T follicular helper cell (primary cell): ENCODE measurements around the gene ABLIM1.

Experiments used
- DNase-seq: peaks from one replicate; pipeline ENCODE4 v3.0.0-alpha.2; 2020; ENCODE audit warnings: low read depth

The ABLIM1 gene

GRCh38 chr10:114680543-114681117, 22.6 kb upstream of the ABLIM1 start:
- no peak for DNase-seq

GRCh38 chr10:114679552-114679951, 21.5 kb upstream of the ABLIM1 start:
- no peak for DNase-seq

GRCh38 chr10:114678820-114679219, 20.7 kb upstream of the ABLIM1 start:
- no peak for DNase-seq

- DNase-seq: no peak
Measured at GRCh38 chr10:114678336-114678735, 20.3 kb upstream of the ABLIM1 start.

GRCh38 chr10:114674346-114674745, 16.3 kb upstream of the ABLIM1 start:
- DNase-seq: no peak

GRCh38 chr10:114669648-114670047, 11.6 kb upstream of the ABLIM1 start:
- DNase-seq: no peak

- DNase-seq: no peak
Measured at GRCh38 chr10:114668375-114669080, 10.5 kb upstream of the ABLIM1 start.

- no peak for DNase-seq
Measured at GRCh38 chr10:114665873-114666272, 7.8 kb upstream of the ABLIM1 start.

- no peak for DNase-seq
Measured at GRCh38 chr10:114665406-114665805, 7.3 kb upstream of the ABLIM1 start.

GRCh38 chr10:114664127-114664526, 6.1 kb upstream of the ABLIM1 start:
- no peak for DNase-seq

GRCh38 chr10:114663626-114664025, 5.6 kb upstream of the ABLIM1 start:
- DNase-seq: no peak

- no peak for DNase-seq
Measured at GRCh38 chr10:114662646-114663217, 4.7 kb upstream of the ABLIM1 start.

- no peak for DNase-seq
Measured at GRCh38 chr10:114661212-114661880, 3.3 kb upstream of the ABLIM1 start.

- no peak for DNase-seq
Measured at GRCh38 chr10:114655671-114656070, 2.4 kb downstream of the ABLIM1 start.

- DNase-seq: no peak
Measured at GRCh38 chr10:114654822-114655575, 3.1 kb downstream of the ABLIM1 start.

GRCh38 chr10:114653926-114654325, 4.1 kb downstream of the ABLIM1 start:
- DNase-seq: no peak

GRCh38 chr10:114652402-114653368, 5.4 kb downstream of the ABLIM1 start:
- DNase-seq: no peak

GRCh38 chr10:114650831-114651230, 7.2 kb downstream of the ABLIM1 start:
- DNase-seq: no peak

GRCh38 chr10:114650266-114650665, 7.8 kb downstream of the ABLIM1 start:
- DNase-seq: no peak

- DNase-seq: no peak
Measured at GRCh38 chr10:114649217-114649903, 8.7 kb downstream of the ABLIM1 start.
